OCI-LY1 (cell line): Measurements from ENCODE around the gene EIF6.

ENCODE experiments used
- CTCF ChIP-seq: fragments of 200-600 bp; sonication (generic), shearing (Covaris generic); IDR thresholded peaks from 2 replicates; pipeline ENCODE4 v1.5.1; 2017; ENCODE audit warnings: mild to moderate bottlenecking, antibody characterized with exemption, low read length, moderate library complexity, mixed read lengths
- EZH2 ChIP-seq: fragments of 200-600 bp; sonication (generic), shearing (Covaris generic); IDR thresholded peaks from 2 replicates; pipeline ENCODE4 v1.8.0; 2017; ENCODE audit warnings: borderline replicate concordance, mixed run types, mild to moderate bottlenecking, antibody characterized with exemption, low read length, moderate library complexity, mixed read lengths

GRCh38 chr20:35311409-35311808 is 26.8 kb upstream of the EIF6 start:
- TF ChIP-seq CTCF: no peak
- TF ChIP-seq EZH2: no peak
